H1 (cell line): ENCODE measurements around the gene SCUBE2. TPM values are rescaled to one million over a fixed set of nuclear protein-coding genes. Genes with fewer than 3 reads are reported as not detected.

ENCODE experiments used
- CTCF ChIA-PET: fragments of 300-600 bp; sonication (Branson Sonifier 250); formaldehyde crosslinking; loops from one replicate; lab custom pipeline; 2021; ENCODE audit not compliant: partially characterized antibody; lab: Charles Lee
- POLR2A ChIA-PET: fragments of 300-600 bp; sonication (Branson Sonifier 250); formaldehyde crosslinking; loops from one replicate; lab custom pipeline; 2021; ENCODE audit warnings: inconsistent platforms; ENCODE audit not compliant: partially characterized antibody; lab: Charles Lee
- DNase-seq, 2 experiments: peaks; one replicate each; pipeline versions ENCODE4 v3.0.0 to v3.0.0-alpha.2; 2010 to 2022; ENCODE audit warnings: low spot score in 2 of 2, low read depth in 1 of 2, mixed read lengths in 1 of 2
- FAIRE-seq: peaks from 2 replicates; lab custom pipeline; 2011; peaks lifted over from hg19 to GRCh38; lab: Jason Lieb, UNC
- H2AFZ ChIP-seq: 2 replicates; pipeline ENCODE4 v1.8.1; 2012; ENCODE audit warnings: low read length, inconsistent platforms
- H2AK5ac ChIP-seq: 2 replicates; pipeline ENCODE4 v1.6.1; 2013; ENCODE audit warnings: low read depth, low read length
- H2BK120ac ChIP-seq: replicated peaks from 2 replicates; pipeline ENCODE3; 2013; ENCODE audit warnings: low read depth, low read length, inconsistent platforms
- H2BK12ac ChIP-seq: 2 replicates; pipeline ENCODE4 v1.6.1; 2013; ENCODE audit warnings: low read depth, low read length
- H2BK15ac ChIP-seq: 2 replicates; pipeline ENCODE4 v1.6.1; 2013; ENCODE audit warnings: low read length
- H2BK20ac ChIP-seq: 2 replicates; pipeline ENCODE4 v1.6.1; 2013; ENCODE audit warnings: low read length
- H2BK5ac ChIP-seq: 2 replicates; pipeline ENCODE4 v1.6.1; 2013; ENCODE audit warnings: low read depth, low read length
- H3K14ac ChIP-seq: 2 replicates; pipeline ENCODE4 v1.6.1; 2013; ENCODE audit warnings: inconsistent platforms; ENCODE audit not compliant: insufficient read length
- H3K18ac ChIP-seq: 2 replicates; pipeline ENCODE4 v1.6.1; 2013; ENCODE audit warnings: low read length; ENCODE audit errors: extremely low read depth
- H3K23ac ChIP-seq: 2 replicates; pipeline ENCODE4 v1.6.1; 2013; ENCODE audit warnings: inconsistent platforms; ENCODE audit not compliant: insufficient read length
- H3K23me2 ChIP-seq: 2 replicates; pipeline ENCODE4 v1.6.1; 2013; ENCODE audit warnings: low read depth, low read length
- H3K27ac ChIP-seq: 2 replicates; pipeline ENCODE4 v1.6.1; 2011; ENCODE audit warnings: low read depth, low read length, inconsistent platforms
- H3K27me3 ChIP-seq, 4 experiments: replicated peaks in 1 of 4; 1 replicate in 1 of 4; 2 replicates in 3 of 4; pipeline versions ENCODE4 v1.6.1 to v1.8.1; 2011 to 2013; ENCODE audit warnings: low read length in 3 of 4, mild to moderate bottlenecking in 3 of 4, inconsistent platforms in 2 of 4, mixed read lengths in 2 of 4, moderate library complexity in 1 of 4; ENCODE audit not compliant: control insufficient read depth in 3 of 4, insufficient read depth in 3 of 4; ENCODE audit errors: extremely low read depth in 1 of 4
- H3K36me3 ChIP-seq, 4 experiments: 2 replicates each; pipeline versions ENCODE4 v1.6.1 to v1.8.1; 2011 to 2013; ENCODE audit warnings: mild to moderate bottlenecking in 4 of 4, low read length in 3 of 4, moderate library complexity in 2 of 4, control low read depth in 1 of 4, inconsistent platforms in 1 of 4; ENCODE audit not compliant: insufficient read depth in 4 of 4, control insufficient read depth in 2 of 4
- H3K4ac ChIP-seq: replicated peaks from 2 replicates; pipeline ENCODE3; 2013; ENCODE audit warnings: low read length, low read depth, mixed read lengths, inconsistent platforms; ENCODE audit not compliant: insufficient read length
- H3K4me1 ChIP-seq, 4 experiments: replicated peaks in 1 of 4; 1 replicate in 1 of 4; 2 replicates in 3 of 4; pipeline versions ENCODE4 v1.6.1 to v1.8.1; 2011 to 2013; ENCODE audit warnings: low read length in 3 of 4, inconsistent platforms in 2 of 4, mixed read lengths in 1 of 4; ENCODE audit not compliant: insufficient read depth in 4 of 4, control insufficient read depth in 3 of 4
- H3K4me2 ChIP-seq, 2 experiments: 2 replicates each; pipeline versions ENCODE4 v1.6.1 to v1.8.1; 2011 to 2013; ENCODE audit warnings: low read depth in 2 of 2, low read length in 2 of 2, control low read depth in 1 of 2, inconsistent platforms in 1 of 2, mild to moderate bottlenecking in 1 of 2; ENCODE audit not compliant: insufficient read depth in 1 of 2
- H3K4me3 ChIP-seq, 4 experiments: fragments of 200-600, 300-600 bp in 1 of 4; sonication (generic), shearing (Covaris generic), sonication (Bioruptor Twin) in 1 of 4; 2 replicates each; pipeline versions ENCODE4 v1.5.1 to v1.8.1; 2011 to 2016; ENCODE audit warnings: low read length in 4 of 4, low read depth in 3 of 4, control low read depth in 2 of 4, inconsistent platforms in 2 of 4, mild to moderate bottlenecking in 2 of 4, mixed read lengths in 1 of 4, moderate library complexity in 1 of 4; ENCODE audit not compliant: insufficient read depth in 2 of 4; ENCODE audit errors: extremely low read depth in 1 of 4
- H3K56ac ChIP-seq: replicated peaks from 2 replicates; pipeline ENCODE3; 2013; ENCODE audit warnings: low read depth, mild to moderate bottlenecking, mixed read lengths, low read length, inconsistent platforms; ENCODE audit not compliant: insufficient read length
- H3K79me1 ChIP-seq: 2 replicates; pipeline ENCODE4 v1.6.1; 2013; ENCODE audit warnings: low read depth, low read length, control low read depth
- H3K79me2 ChIP-seq, 2 experiments: 2 replicates each; pipeline versions ENCODE4 v1.6.1 to v1.8.1; 2012 to 2013; ENCODE audit warnings: low read length in 2 of 2, mild to moderate bottlenecking in 2 of 2, inconsistent platforms in 1 of 2; ENCODE audit not compliant: insufficient read depth in 2 of 2, control insufficient read depth in 1 of 2
- H3K9ac ChIP-seq, 4 experiments: replicated peaks in 1 of 4; 1 replicate in 1 of 4; 2 replicates in 3 of 4; pipeline versions ENCODE4 v1.6.1 to v1.8.1; 2011 to 2013; ENCODE audit warnings: low read depth in 3 of 4, low read length in 3 of 4, control low read depth in 2 of 4, mild to moderate bottlenecking in 2 of 4, moderate library complexity in 2 of 4, inconsistent platforms in 1 of 4; ENCODE audit errors: extremely low read depth in 1 of 4
- H3K9me3 ChIP-seq, 2 experiments: 2 replicates each; pipeline versions ENCODE4 v1.6.1 to v1.8.1; 2012 to 2013; ENCODE audit warnings: mild to moderate bottlenecking in 2 of 2, moderate library complexity in 2 of 2, control low read depth in 1 of 2, inconsistent platforms in 1 of 2, low read depth in 1 of 2, low read length in 1 of 2, mixed read lengths in 1 of 2; ENCODE audit not compliant: insufficient read depth in 2 of 2
- H4K20me1 ChIP-seq, 2 experiments: replicated peaks in 1 of 2; 2 replicates each; pipeline versions ENCODE3 to v1.8.1; 2011 to 2013; ENCODE audit warnings: inconsistent platforms in 2 of 2, low read length in 2 of 2, mild to moderate bottlenecking in 1 of 2; ENCODE audit not compliant: insufficient read depth in 2 of 2, control insufficient read depth in 1 of 2
- H4K5ac ChIP-seq: 2 replicates; pipeline ENCODE4 v1.6.1; 2013; ENCODE audit warnings: low read length, low read depth, mixed read lengths, inconsistent platforms; ENCODE audit not compliant: insufficient read length
- H4K8ac ChIP-seq: 2 replicates; pipeline ENCODE4 v1.8.0; 2013; ENCODE audit warnings: mild to moderate bottlenecking, moderate library complexity, low read length, inconsistent platforms; ENCODE audit not compliant: insufficient read depth; ENCODE audit errors: extremely low read depth
- H4K91ac ChIP-seq: replicated peaks from 2 replicates; pipeline ENCODE3; 2013; ENCODE audit warnings: low read length, mixed read lengths, inconsistent platforms; ENCODE audit not compliant: insufficient read length
- CHD1 ChIP-seq: IDR thresholded peaks from 2 replicates; pipeline ENCODE4 v1.6.1; 2012; ENCODE audit warnings: low read depth, low read length, improper control_type of control experiment
- CTCF ChIP-seq, 3 experiments: IDR thresholded peaks; 1 replicate in 2 of 3; 2 replicates in 1 of 3; pipeline versions ENCODE4 v1.5.1 to v1.6.1; 2011; ENCODE audit warnings: low read length in 3 of 3, mild to moderate bottlenecking in 3 of 3, inconsistent platforms in 2 of 3, low read depth in 1 of 3, moderate library complexity in 1 of 3; ENCODE audit not compliant: insufficient read depth in 1 of 3; ENCODE audit errors: control extremely low read depth in 1 of 3
- EP300 ChIP-seq, 2 experiments: IDR thresholded peaks; 1 replicate in 1 of 2; 2 replicates in 1 of 2; pipeline ENCODE4 v1.6.1; 2011 to 2012; ENCODE audit warnings: low read depth in 2 of 2, low read length in 2 of 2, mild to moderate bottlenecking in 2 of 2, borderline replicate concordance in 1 of 2, inconsistent platforms in 1 of 2, moderate library complexity in 1 of 2
- MAX ChIP-seq: IDR thresholded peaks from 2 replicates; pipeline ENCODE4 v1.6.1; 2012; ENCODE audit warnings: inconsistent platforms
- NRF1 ChIP-seq: IDR thresholded peaks from 2 replicates; pipeline ENCODE4 v1.6.1; 2011; ENCODE audit warnings: mild to moderate bottlenecking, low read depth, low read length, improper control_type of control experiment
- PHF8 ChIP-seq: fragments of 200-600 bp; sonication (generic); conservative IDR thresholded peaks from 2 replicates; pipeline ENCODE4 v1.7.1; 2012; ENCODE audit warnings: low read depth, mild to moderate bottlenecking, inconsistent platforms, low read length, moderate library complexity
- RBBP5 ChIP-seq: IDR thresholded peaks from 2 replicates; pipeline ENCODE4 v1.7.1; 2012; ENCODE audit warnings: low read depth, mild to moderate bottlenecking, inconsistent platforms, low read length, moderate library complexity, borderline replicate concordance
- SP2 ChIP-seq: IDR thresholded peaks from 2 replicates; pipeline ENCODE4 v1.6.1; 2012; ENCODE audit warnings: mild to moderate bottlenecking, low read length, inconsistent platforms
- TEAD4 ChIP-seq: IDR thresholded peaks from 2 replicates; pipeline ENCODE4 v1.6.1; 2012; ENCODE audit warnings: low read depth, low read length, inconsistent platforms, mixed read lengths
- USF2 ChIP-seq: IDR thresholded peaks from 2 replicates; pipeline ENCODE4 v1.6.1; 2011; ENCODE audit warnings: low read length, improper control_type of control experiment
- WGBS, 2 experiments: shearing (Covaris generic) in 1 of 2; methylation state at CpG; one replicate each; pipeline versions ENCODE4 v1.1.6 to v1.1.7; 2013 to 2015; ENCODE audit warnings: low lambda C conversion rate in 2 of 2, mixed read lengths in 2 of 2, inconsistent platforms in 1 of 2, low coverage in 1 of 2, missing lambda C conversion rate in 1 of 2; ENCODE audit not compliant: insufficient replicate concordance in 2 of 2, insufficient coverage in 1 of 2, insufficient read length in 1 of 2; ENCODE audit errors: extremely low coverage in 1 of 2, missing lambda C conversion rate in 1 of 2; 5-methylcytosine and 5-hydroxymethylcytosine counted together
- polyA plus RNA-seq, 7 experiments: library from polyadenylated mRNA; depleted of rRNA in 3 of 7; stranded (reverse) in 5 of 7; unstranded in 2 of 7; fragments of >200 nt in 5 of 7; fragments of 200-250 nt in 2 of 7; gene quantifications; 1 replicate in 5 of 7; 2 replicates in 1 of 7; 4 replicates in 1 of 7; pipeline versions ENCODE4 v1.2.1 to v1.2.3, GENCODE V29; 2011 to 2013; ENCODE audit warnings: missing spikeins in 2 of 7, mixed read lengths in 2 of 7
- total RNA-seq: library from RNA; stranded (reverse); fragmentation: NEBNext Ultra II Directional; extraction: Animal tissue kit (Norgen Biotek cat#: 25700); gene quantifications from 2 replicates; pipeline ENCODE4 v1.2.1, GENCODE V29; 2021

Gene SCUBE2
- total and polyA plus RNA-seq, 2 of the 8 experiments (the other 6 are each of a cell fraction or from before 2014, with no cell fraction given) = 0.29 to 1.2 TPM

GRCh38 chr11:9099617-9100016 lies 8.2 kb upstream of the SCUBE2 start:
- H3K23ac ChIP-seq = no peak overlapping the region
- no peak overlapping the region for H3K9ac ChIP-seq
- no peak overlapping the region for H4K5ac ChIP-seq
- CTCF ChIA-PET = interaction anchor here (0.6 to 8.8 kb wide), 6 partner anchors 18 to 332 kb away, joined by 3 to 103 read pairs (median 4); no protein-coding TSS in a partner anchor
- H3K36me3 ChIP-seq = no peaks in the 10 kb centered on the region
- H3K27ac ChIP-seq = no peak overlapping the region
- H3K9me3 ChIP-seq = no peaks in the 10 kb centered on the region
- no peak overlapping the region for H2BK5ac ChIP-seq
- no peak overlapping the region for H2BK120ac ChIP-seq
- H3K4me1 ChIP-seq = no peaks in the 10 kb centered on the region; a peak in 1 of 7 replicates
- DNase-seq = no peak
- no peak overlapping the region for H3K4ac ChIP-seq
- H3K18ac ChIP-seq = no peak overlapping the region
- no peak overlapping the region for H3K56ac ChIP-seq
- H2BK20ac ChIP-seq = no peak overlapping the region
- H2BK15ac ChIP-seq = no peak overlapping the region
- H4K20me1 ChIP-seq = no peaks in the 10 kb centered on the region
- H2BK12ac ChIP-seq = no peak overlapping the region
- H4K8ac ChIP-seq = no peak overlapping the region
- H3K27me3 ChIP-seq = no peaks in the 10 kb centered on the region
- H3K79me1 ChIP-seq = no peaks in the 10 kb centered on the region
- POLR2A ChIA-PET = no interaction called here
- H2AFZ ChIP-seq = no peak overlapping the region; the same call in 1 of the 2 replicates
- H3K14ac ChIP-seq = no peak overlapping the region
- no peak overlapping the region for H3K4me2 ChIP-seq
- no peaks in the 10 kb centered on the region for H3K79me2 ChIP-seq
- no peaks in the 10 kb centered on the region for H3K23me2 ChIP-seq
- no peak overlapping the region for H2AK5ac ChIP-seq
- FAIRE-seq = no peak
- no peak overlapping the region for H3K4me3 ChIP-seq
- H4K91ac ChIP-seq = no peak overlapping the region
- 81% methylated on average over 4 of the region's 4 CpGs; no CpG with 5 or more reads in 1 of the 2 experiments for WGBS, 2 experiments
- TF ChIP-seq NRF1 = no peak
- TF ChIP-seq SP2 = no peak
- no peak for TF ChIP-seq CTCF (IDR thresholded peaks at IDR 0.05; ENCODE audit: control extremely low read depth in 1 of 3, insufficient read depth in 1 of 3, low read depth in 1 of 3, low read length in 3 of 3)
- TF ChIP-seq USF2 = no peak
- no peak for TF ChIP-seq CHD1
- TF ChIP-seq RBBP5 = no peak
- TF ChIP-seq EP300 (IDR thresholded peaks at IDR 0.05; ENCODE audit: borderline replicate concordance in 1 of 2, low read depth in 2 of 2, low read length in 2 of 2) = no peak
- no peak for TF ChIP-seq PHF8
- TF ChIP-seq TEAD4 = no peak
- TF ChIP-seq MAX = no peak
